HG03025 (cell line): Measurements from ENCODE around the gene CHP1.
"Not testable (repeated sequence)": the region's sequence is repeated elsewhere in the genome, so short reads cannot be mapped to it uniquely, and the experiment has no call there.

Experiments
- ATAC-seq: cut with Tn5 transposase; IDR thresholded peaks from one replicate; pipeline ENCODE4 v1.9.1; 2021; ENCODE audit warnings: mild to moderate bottlenecking, moderate library complexity; ENCODE audit not compliant: unreplicated experiment, low FRiP score

CHP1 gene

GRCh38 chr15:41230650-41231421, at the start of gene CHP1, which contains the start of gene EXD1:
TSS of gene CHP1 (plus strand) at chr15:41231268. CDS start at chr15:41231383, 115 bp downstream.
TSS of gene EXD1 (minus strand) at chr15:41230757. CDS start at chr15:41226575, 4,182 bp downstream.
- ATAC-seq, result peak; percentile 87

GRCh38 chr15:41182266-41182665, 48.8 kb upstream of the CHP1 start:
- ATAC-seq, result no peak

- ATAC-seq, result no peak
Observed at GRCh38 chr15:41183581-41183980, 47.5 kb upstream of the CHP1 start.

GRCh38 chr15:41194444-41194843, 36.6 kb upstream of the CHP1 start:
- no peak for ATAC-seq

GRCh38 chr15:41199470-41199869, 31.6 kb upstream of the CHP1 start:
- no peak for ATAC-seq

GRCh38 chr15:41203395-41203794, 27.7 kb upstream of the CHP1 start:
- ATAC-seq, result no peak

- ATAC-seq, result no peak
Observed at GRCh38 chr15:41205315-41205714, 25.8 kb upstream of the CHP1 start.

- no peak for ATAC-seq
Observed at GRCh38 chr15:41207687-41208448, 23.2 kb upstream of the CHP1 start.

GRCh38 chr15:41215708-41216107, 15.4 kb upstream of the CHP1 start:
- no peak for ATAC-seq

GRCh38 chr15:41218851-41219250, 12.2 kb upstream of the CHP1 start:
- ATAC-seq, result no peak

GRCh38 chr15:41219381-41219780, 11.7 kb upstream of the CHP1 start:
- no peak for ATAC-seq

- ATAC-seq, result no peak
Observed at GRCh38 chr15:41230345-41230649, 771 bp upstream of the CHP1 start.

- ATAC-seq, result peak; percentile 19
Observed at GRCh38 chr15:41231422-41232226, 556 bp downstream of the CHP1 start.

- no peak for ATAC-seq
Observed at GRCh38 chr15:41233367-41233771, 2.3 kb downstream of the CHP1 start.

- not testable (repeated sequence) for ATAC-seq
Observed at GRCh38 chr15:41235228-41235627, 4.2 kb downstream of the CHP1 start.

- no peak for ATAC-seq
Observed at GRCh38 chr15:41235929-41236328, 4.9 kb downstream of the CHP1 start.

- no peak for ATAC-seq
Observed at GRCh38 chr15:41238100-41238499, 7.0 kb downstream of the CHP1 start.

GRCh38 chr15:41241221-41241964, 10.3 kb downstream of the CHP1 start:
- no peak for ATAC-seq

GRCh38 chr15:41250745-41251144, 19.7 kb downstream of the CHP1 start:
- ATAC-seq, result not testable (repeated sequence)

- no peak for ATAC-seq
Observed at GRCh38 chr15:41251411-41251810, 20.3 kb downstream of the CHP1 start.
